AG04450 (cell line): ENCODE results near the gene CDH13. TPM values are rescaled to one million over a fixed set of nuclear protein-coding genes. Genes with fewer than 3 reads are reported as not detected.
"Not testable (repeated sequence)": the region's sequence is repeated elsewhere in the genome, so short reads cannot be mapped to it uniquely, and the experiment has no call there.

Experiments used
- CTCF ChIA-PET: fragments of 300-600, 350-600 bp; formaldehyde crosslinking; extraction: SDS; loops from one replicate; lab custom pipeline; 2022; ENCODE audit warnings: antibody characterized with exemption, inconsistent platforms; lab: Charles Lee
- POLR2A ChIA-PET: fragments of 350-600 bp; formaldehyde crosslinking; extraction: SDS; loops from one replicate; lab custom pipeline; 2021; ENCODE audit warnings: antibody characterized with exemption, inconsistent platforms; lab: Yijun Ruan, JAX
- DNase-seq: peaks from one replicate; pipeline ENCODE4 v3.0.0-alpha.2; 2011; ENCODE audit warnings: low read depth, low spot score
- H3K27ac ChIP-seq: one replicate; pipeline ENCODE4 v1.5.1; 2012; ENCODE audit warnings: low read depth, low read length, control low read depth
- H3K27me3 ChIP-seq: one replicate; pipeline ENCODE4 v1.6.0; 2012; ENCODE audit warnings: low read length; ENCODE audit not compliant: control insufficient read depth, insufficient read depth
- H3K4me3 ChIP-seq: 2 replicates; pipeline ENCODE4 v1.5.1; 2011; ENCODE audit warnings: mild to moderate bottlenecking, low read depth, low read length, control low read depth
- H3K9me3 ChIP-seq: 2 replicates; pipeline ENCODE4 v1.5.1; 2012; ENCODE audit warnings: low read length; ENCODE audit not compliant: control insufficient read depth, insufficient read depth
- CTCF ChIP-seq: IDR thresholded peaks from 2 replicates; pipeline ENCODE4 v1.5.1; 2011; ENCODE audit warnings: low read depth, low read length, control low read depth, inconsistent platforms
- polyA plus RNA-seq: library from polyadenylated mRNA; depleted of rRNA; stranded (reverse); fragments of >200 nt; gene quantifications from 2 replicates; pipeline ENCODE4 v1.2.3, GENCODE V29; 2011

The CDH13 gene
- polyA plus RNA-seq, 1 experiment, result 55.0 TPM

- H3K27me3 ChIP-seq, result no peaks in the 10 kb centered on the region
- no peak for DNase-seq
- no peak overlapping the region for H3K27ac ChIP-seq
- no peaks in the 10 kb centered on the region for H3K9me3 ChIP-seq
- CTCF ChIA-PET, result no interaction called here
- H3K4me3 ChIP-seq, result no peak overlapping the region
- POLR2A ChIA-PET, result no interaction called here
- no peak for TF ChIP-seq CTCF
Observed at GRCh38 chr16:82917886-82918595, 291.3 kb downstream of the CDH13 start.

GRCh38 chr16:82924075-82924854, 297.5 kb downstream of the CDH13 start:
- CTCF ChIA-PET, result no interaction called here
- no peaks in the 10 kb centered on the region for H3K9me3 ChIP-seq
- DNase-seq, result no peak
- H3K4me3 ChIP-seq, result no peak overlapping the region
- no peaks in the 10 kb centered on the region for H3K27me3 ChIP-seq
- POLR2A ChIA-PET, result no interaction called here
- no peak for TF ChIP-seq CTCF
- no peak overlapping the region for H3K27ac ChIP-seq

- no peak for DNase-seq
- H3K27me3 ChIP-seq, result no peaks in the 10 kb centered on the region
- TF ChIP-seq CTCF, result no peak
- ChIA-PET CTCF (no interaction called here), POLR2A (no interaction called here)
- H3K27ac ChIP-seq, result no peak overlapping the region
- no peak overlapping the region for H3K4me3 ChIP-seq
- no peaks in the 10 kb centered on the region for H3K9me3 ChIP-seq
Observed at GRCh38 chr16:82926500-82926899, 299.7 kb downstream of the CDH13 start.

- H3K9me3 ChIP-seq, POLR2A ChIA-PET, CTCF ChIA-PET, H3K4me3 ChIP-seq, H3K27me3 ChIP-seq, H3K27ac ChIP-seq, DNase-seq: not testable (repeated sequence)
Observed at GRCh38 chr16:82933933-82934332, 307.2 kb downstream of the CDH13 start.

- Histone ChIP-seq H3K27me3 (no peaks in the 10 kb centered on the region), H3K4me3 (no peak overlapping the region), H3K27ac (no peak overlapping the region), H3K9me3 (peaks cover 7% of the 10 kb centered on the region; the same call in 1 of the 2 replicates)
- no peak for TF ChIP-seq CTCF
- CTCF ChIA-PET, result no interaction called here
- POLR2A ChIA-PET, result no interaction called here
- DNase-seq, result no peak
Observed at GRCh38 chr16:82935766-82936165, 309.0 kb downstream of the CDH13 start.
